Stimulated activated CD4-positive, alpha-beta T cell treated with anti-CD3 and anti-CD28 coated beads, Interleukin-12 subunit alpha, Interleukin-12 subunit beta, amount 100 ng/mL, for 4 hours (primary cell): ENCODE results near the gene MOB3A.

Experiments
- DNase-seq: peaks from one replicate; pipeline ENCODE4 v3.0.0-alpha.2; 2020

The MOB3A gene

DNA sequence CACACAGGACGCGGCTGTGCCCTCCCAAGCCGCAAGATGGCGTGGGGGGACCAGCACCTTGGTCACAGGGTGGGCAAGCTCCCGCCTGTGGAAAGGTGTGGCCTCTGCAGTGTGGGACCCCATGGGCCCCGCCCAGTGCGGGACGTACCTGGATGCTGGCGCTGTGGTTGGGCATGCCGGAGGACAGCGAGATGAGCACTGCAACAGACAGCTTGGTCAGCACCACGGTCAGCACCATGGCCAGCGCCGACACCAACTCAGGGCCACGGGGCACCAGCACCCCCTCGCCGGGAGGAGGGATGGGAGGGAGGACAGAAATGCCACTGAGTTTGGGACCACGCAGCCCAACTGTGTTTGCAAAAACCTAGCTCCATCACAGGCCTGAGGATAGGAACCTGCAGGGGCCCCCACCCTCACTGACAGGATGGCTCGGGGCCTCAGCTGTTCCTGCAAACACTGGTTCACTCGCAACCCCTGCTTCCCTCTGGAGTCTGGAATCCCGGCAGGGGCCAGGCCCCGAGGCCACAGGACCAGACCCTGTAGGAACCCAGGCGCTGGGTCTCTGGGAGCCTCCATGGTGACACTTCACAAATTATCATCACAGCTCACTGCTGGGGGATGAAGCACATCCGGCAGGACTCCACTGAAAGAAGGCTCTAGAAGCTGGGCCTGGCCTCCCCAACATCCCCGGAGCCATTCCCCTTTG, 27.7 kb upstream of the MOB3A start:
- no peak for DNase-seq

- no peak for DNase-seq
These were observed 26.9 kb upstream of the MOB3A start for GRCh38 chr19:2122982-2123381.

- DNase-seq, result no peak
These were observed 26.1 kb upstream of the MOB3A start for GRCh38 chr19:2122251-2122650.

GRCh38 chr19:2121416-2122051, 25.4 kb upstream of the MOB3A start:
- DNase-seq, result no peak

- no peak for DNase-seq
These were observed 24.7 kb upstream of the MOB3A start for GRCh38 chr19:2120821-2121220.

DNA sequence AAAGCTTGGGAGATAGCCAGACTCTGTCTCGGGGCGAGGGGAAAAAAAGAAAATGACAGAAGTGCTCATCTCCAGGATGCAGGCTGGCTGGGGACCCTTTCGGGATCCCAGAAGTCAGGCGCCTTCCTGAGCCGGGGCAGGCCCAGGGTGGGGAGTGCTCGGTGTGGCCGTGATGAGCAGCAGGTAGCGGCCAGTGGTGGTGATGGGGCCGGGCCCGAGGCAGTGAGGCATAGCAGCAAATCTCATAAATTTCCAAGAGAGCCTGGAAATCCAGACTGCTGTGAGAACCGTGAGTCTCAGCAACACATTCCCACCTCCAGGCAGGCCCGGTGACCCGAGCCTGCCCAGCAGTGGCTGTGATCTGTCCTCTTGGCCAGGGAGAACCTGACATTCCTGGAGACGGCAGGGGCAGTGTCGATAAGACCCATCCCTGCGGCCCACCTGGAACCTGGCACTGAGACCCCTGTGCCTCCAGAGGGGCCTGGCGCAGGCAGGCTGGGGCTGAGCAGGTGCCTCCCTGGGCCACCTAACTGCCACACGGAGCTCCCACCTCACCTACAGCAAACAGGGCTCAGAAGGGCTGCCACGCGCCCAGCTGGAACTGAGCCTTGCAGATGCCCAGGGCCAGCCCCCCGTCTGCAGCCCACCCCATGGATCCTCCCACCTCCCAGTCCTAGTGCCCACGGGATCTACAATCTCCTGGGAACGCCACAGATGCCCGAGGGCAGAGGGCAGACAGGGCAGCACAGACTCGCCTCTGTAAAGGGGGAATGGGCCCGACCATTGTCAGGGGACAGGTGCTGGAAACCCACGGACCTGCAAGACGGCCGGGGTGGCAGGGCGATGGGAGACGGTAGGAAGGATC, 24.0 kb upstream of the MOB3A start:
- no peak for DNase-seq

- DNase-seq, result no peak
These were observed 22.3 kb upstream of the MOB3A start for GRCh38 chr19:2118438-2118837.

DNA sequence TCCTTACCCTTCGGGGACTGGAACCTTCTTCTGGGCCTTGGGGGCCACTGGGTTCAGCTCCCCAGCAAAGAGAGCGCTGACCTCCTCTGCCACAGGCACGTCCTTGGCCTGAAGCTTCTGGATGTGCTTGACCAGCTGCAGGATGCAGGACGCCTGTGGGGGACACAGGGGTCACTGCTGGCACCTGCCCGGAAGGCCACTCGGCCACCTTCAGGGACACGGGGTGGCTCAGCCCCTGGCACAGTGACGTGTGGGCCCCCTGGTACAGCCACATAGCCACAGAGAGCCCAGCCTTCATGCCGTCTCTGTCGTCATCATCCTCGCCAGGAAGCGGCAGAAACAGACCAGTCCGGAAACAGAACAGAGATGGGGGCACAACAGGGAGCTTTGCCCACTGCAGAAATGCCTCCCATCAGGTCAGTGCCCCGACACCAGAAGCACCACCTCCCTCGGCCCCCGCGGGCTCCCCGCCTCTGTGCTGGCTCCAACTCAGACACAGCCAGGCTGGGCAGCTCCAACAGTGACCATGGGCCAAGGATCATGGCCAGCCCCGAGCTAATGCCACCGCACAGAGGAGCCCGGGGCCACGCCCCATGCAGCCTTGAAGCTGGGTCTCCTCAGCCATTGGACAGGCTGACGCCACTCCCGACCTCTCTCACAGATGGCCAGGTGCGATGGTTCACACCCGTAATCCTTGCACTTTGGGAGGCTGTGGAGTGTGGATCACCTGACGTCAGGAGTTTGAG, 21.3 kb upstream of the MOB3A start:
- no peak for DNase-seq

DNA sequence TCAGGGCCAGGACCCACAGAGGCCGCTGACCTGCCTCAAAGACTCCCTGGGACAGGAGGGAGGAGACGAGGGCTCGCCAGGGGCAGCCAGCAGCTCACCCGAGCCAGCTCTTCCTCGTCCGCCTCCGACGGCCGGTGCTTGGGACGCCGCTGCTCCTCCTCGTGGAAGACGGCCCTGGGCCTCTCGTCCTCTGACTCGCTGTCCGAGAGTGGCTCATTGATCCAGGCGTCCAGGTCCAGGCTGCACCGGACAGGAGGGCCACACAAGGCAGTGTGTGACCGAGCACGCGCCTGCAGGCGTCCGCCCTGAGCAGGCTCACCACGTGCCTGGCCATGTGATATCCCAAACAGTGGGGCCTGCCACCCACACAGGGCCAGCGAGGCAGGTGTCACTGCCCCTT, 20.4 kb upstream of the MOB3A start:
- no peak for DNase-seq

DNA sequence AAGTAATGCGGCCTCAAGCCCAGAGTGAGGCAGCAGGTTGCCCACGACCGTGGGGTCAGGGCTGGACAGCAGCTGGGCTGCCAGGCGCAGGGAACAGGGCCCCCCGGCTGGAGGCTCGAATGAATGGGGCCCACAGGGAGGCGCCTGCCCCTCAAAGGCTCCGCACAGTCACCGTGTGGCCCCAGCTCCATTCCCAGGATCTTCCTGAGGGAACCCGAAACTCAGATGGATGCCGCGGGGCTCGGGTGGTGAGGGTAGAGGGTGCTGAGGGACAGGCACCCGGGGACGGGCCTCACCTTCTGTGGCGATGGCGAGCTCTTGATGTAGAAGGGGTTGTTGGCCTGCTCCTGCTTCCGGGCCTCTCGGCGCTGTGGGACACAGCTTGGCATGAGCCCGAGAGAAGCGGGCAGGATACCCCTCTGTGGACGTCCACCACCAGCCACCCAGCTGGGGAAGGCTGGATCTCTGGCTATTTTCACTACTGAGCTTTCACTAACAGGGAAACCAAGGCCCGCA, 19.8 kb upstream of the MOB3A start:
- no peak for DNase-seq

DNA sequence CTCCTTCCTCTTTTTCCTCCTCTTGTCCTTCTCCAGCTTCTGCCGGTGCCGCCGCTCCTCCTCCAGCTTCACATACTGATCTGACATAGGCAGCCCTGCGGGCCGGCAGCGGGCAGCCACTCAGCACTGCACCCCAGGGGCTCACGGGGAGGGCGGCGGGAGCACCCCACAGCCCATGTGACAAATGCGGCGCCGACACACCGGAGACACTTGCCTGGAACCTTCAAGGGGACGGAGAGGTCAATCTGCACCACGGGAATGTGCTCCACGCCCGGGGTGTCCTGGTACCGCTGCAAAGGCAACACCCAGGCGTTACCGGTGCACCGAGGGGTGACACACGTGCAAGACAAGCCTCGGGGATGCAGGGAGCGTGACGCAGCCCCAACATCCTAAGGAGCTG, 19.2 kb upstream of the MOB3A start:
- no peak for DNase-seq

GRCh38 chr19:2114821-2115220, 18.7 kb upstream of the MOB3A start:
- no peak for DNase-seq

DNA sequence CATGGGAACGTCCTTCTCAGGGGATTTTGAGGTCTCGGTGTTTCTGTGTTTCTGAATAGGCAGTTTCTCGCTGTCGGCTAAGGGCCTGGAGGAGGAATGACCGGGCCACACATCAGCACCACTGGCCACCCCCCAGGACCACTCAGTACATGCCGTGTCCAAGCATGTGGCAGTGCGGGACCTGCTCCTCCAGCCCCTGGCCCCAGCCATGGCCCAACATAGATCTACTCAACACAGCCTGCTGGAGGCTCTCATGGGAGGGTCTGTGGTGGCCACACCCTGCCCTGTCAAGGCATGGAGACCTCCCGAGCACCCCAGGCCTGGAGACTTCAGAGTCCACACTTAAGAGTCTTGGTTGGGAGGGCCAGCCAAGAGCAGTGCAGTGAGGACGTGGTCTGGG, 18.1 kb upstream of the MOB3A start:
- DNase-seq, result no peak

DNA sequence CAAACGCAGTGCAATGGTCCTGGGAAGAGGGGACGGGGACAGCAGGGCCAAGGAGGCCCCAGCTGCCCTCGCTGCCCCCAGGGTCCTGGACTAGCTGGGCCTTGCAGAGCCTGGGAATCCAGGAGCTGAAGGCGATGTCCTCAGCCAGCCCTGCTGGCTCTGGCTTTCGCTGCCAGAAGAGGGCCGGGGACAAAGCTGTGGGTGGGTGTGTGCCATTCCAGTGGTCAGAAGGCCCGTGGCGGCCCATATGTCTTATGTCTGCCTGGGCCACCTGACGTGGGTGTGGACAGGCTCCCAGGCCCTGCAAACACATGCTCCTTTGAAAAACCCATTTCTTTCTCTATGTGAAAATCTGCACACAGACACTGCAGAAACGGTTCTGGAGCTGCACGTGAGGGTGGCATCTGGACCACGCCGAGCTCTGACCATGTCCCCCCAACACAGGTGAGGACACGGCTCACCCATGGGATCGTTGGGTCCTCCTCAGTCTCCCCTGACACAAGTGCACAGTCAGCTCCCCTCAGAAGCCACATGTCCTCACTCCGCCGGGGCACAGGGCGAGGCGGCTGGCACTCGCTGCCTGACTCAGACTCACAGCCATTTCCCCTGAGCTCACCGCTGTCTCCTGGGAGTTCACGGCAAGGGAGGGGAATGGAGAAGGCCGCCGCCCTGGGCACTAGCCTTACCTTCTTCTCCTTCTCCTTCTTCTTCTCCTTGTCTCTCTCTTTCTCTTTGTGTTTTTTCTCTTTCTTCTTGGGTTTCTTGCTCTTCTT, 17.5 kb upstream of the MOB3A start:
- DNase-seq, result no peak

- no peak for DNase-seq
These were observed 16.6 kb upstream of the MOB3A start for GRCh38 chr19:2112516-2113320.

DNA sequence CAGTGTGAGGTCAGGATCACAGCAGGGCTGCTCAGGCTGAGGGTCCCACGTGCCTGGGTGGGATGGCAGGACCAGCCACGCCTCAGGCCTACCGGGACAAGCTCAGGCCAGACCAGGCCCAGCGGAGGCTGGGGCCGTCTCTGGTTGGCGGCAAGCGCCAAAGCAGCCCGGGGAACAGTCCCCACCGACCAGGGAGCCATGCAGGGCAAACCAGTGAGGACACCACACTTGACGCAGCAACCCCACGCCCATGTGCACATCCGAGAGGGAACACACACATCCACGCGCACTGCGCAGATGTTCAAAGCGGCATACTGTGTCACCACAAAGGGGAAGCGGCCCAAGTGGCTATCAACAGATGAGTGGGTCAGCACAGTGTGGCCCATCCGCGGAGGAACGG, 15.8 kb upstream of the MOB3A start:
- no peak for DNase-seq

- DNase-seq, result no peak
These were observed 15.3 kb upstream of the MOB3A start for GRCh38 chr19:2111425-2111824.

DNA sequence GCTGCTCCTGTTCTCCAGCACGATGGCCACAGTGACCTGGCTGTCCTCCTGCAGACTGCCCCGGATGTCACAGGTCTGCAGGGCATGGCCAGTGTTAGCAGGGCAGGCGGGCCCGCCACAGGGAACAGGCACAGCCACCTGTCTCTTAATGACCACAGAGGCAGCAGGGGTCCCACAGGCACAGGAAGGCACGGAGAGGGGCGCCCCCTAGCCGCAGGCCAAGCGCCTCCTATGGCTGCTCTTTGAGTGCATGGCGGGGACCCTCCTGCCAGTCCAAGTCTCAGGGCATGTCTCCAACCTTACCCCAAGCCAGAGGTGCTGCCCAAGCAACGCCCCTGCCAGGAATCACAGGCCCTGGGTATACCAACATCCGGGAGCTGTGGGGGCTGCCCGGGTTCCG, 14.7 kb upstream of the MOB3A start:
- DNase-seq, result no peak

- DNase-seq, result no peak
These were observed 13.1 kb upstream of the MOB3A start for GRCh38 chr19:2109046-2109864.

DNA sequence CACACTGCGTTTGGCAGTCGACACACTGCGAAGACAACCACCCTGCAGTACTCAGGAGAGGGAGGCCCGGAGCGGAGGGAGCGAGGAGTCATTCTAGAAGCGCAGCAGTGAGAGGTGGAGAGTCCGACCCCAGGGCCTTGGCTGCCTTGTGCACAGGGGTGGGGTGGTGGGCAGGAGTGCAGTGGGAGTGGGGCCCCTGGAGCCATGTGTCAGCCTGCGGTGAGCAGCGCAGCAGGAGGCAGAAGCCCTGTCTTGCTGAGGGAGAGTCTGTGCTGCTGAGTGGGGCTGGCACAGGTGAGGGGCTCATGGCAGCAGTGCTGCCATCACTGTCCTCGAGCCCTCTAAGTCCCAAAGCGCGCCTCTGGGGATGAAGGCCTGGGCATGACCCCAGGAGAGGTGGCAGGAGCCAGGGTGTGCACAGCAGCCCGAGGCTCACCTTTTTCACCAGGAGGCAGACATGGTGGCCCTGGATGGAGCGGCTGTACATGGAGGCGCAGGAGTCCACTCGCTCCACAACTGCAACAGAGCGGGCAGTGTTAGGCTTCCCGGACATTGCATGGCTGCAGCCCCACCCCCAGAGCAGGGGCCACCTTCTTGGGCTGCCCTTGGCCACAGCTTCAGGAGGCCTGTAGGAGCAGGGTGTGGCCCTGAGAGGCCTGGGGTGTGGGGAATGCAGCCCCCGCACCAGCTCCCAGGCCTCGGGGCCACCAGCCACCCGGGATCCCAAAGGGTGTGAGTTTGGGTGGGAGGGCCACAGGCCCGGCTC, 12.3 kb upstream of the MOB3A start:
- DNase-seq, result no peak
